HAP-1 (cell line): Measurements from ENCODE around the gene TMEM203.

ENCODE experiments used
- DNase-seq, 2 experiments: peaks; one replicate each; pipeline ENCODE4 v3.0.0-alpha.2; 2016 to 2020; ENCODE audit warnings: low spot score in 2 of 2
- H3K27me3 ChIP-seq: fragments of 250-450 bp; sonication (Bioruptor Pico); 2 replicates; pipeline ENCODE4 v1.5.1; 2020; ENCODE audit warnings: low read depth, mild to moderate bottlenecking, moderate library complexity
- H3K36me3 ChIP-seq: fragments of 250-450 bp; sonication (Bioruptor Pico); replicated peaks from 2 replicates; pipeline ENCODE4 v1.5.1; 2020; ENCODE audit warnings: mild to moderate bottlenecking
- H3K4me1 ChIP-seq: fragments of 250-450 bp; sonication (Bioruptor Pico); 2 replicates; pipeline ENCODE4 v1.5.1; 2020; ENCODE audit warnings: mild to moderate bottlenecking
- H3K4me3 ChIP-seq: fragments of 250-450 bp; sonication (Bioruptor Pico); 2 replicates; pipeline ENCODE4 v1.5.1; 2020; ENCODE audit warnings: mild to moderate bottlenecking, moderate library complexity
- H3K9me3 ChIP-seq: fragments of 250-450 bp; sonication (Bioruptor Pico); 2 replicates; pipeline ENCODE4 v1.5.1; 2020; ENCODE audit warnings: mild to moderate bottlenecking, moderate library complexity
- in situ Hi-C: fragments of 300-500 bp; cut with MboI; formaldehyde crosslinking; loops from 3 replicates; pipeline ENCODE4 v1.14.3; 2020; ENCODE audit warnings: low sequenced_read_pairs, inconsistent platforms, mixed read lengths

Gene TMEM203

DNA sequence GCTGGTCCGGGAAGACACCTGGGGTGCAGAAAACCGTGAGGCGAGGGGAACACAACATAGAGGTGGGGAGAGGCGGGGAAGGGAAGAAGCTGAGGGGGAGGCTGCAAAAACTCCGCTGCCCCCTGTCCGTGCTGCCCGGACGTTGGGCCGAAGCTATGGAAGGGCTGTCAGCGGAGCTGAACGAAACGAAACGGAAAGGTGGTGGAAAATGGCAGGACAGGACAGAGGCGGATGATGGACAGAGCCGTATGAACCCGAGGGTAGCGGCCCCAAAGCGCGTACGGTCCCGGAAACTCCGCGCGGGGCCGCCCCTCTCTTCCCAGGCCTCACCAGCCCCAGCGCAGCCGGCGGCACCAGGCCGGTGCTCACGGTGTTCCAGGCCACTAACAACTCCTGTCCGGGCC, 17.4 kb downstream of the TMEM203 start:
- Histone ChIP-seq H3K4me1 (peaks cover 18% of the 10 kb centered on the region), H3K9me3 (no peaks in the 10 kb centered on the region), H3K4me3 (peak overlapping the region; percentile 100), H3K36me3 (peaks cover 40% of the 10 kb centered on the region), H3K27me3 (no peaks in the 10 kb centered on the region)
- in situ Hi-C loops: no loop called here
- no peak for DNase-seq

DNA sequence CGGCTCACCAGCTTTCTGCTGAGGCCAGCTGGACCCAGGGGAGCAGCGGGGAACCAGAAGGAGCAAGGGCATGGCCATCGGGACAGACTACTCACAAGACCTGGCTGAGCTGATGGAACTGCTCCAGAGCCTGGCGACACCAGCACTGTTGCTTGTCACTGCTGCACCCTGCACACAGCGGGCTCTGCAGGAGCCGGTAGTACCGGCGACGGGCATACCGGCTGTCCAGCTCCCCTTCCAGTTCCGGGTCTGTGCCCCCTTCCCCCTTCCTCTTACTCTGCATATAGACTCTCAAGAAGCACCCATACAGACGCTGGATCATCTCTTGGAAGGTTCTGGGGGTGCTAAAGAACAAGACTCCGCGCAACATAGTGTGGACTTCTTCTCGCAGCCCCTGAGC, 18.1 kb downstream of the TMEM203 start:
- H3K36me3 ChIP-seq: peaks cover 46% of the 10 kb centered on the region
- H3K4me3 ChIP-seq: peak overlapping the region; percentile 100
- no peaks in the 10 kb centered on the region for H3K27me3 ChIP-seq
- in situ Hi-C loops: no loop called here
- no peaks in the 10 kb centered on the region for H3K9me3 ChIP-seq
- DNase-seq: no peak
- peaks cover 18% of the 10 kb centered on the region for H3K4me1 ChIP-seq

DNA sequence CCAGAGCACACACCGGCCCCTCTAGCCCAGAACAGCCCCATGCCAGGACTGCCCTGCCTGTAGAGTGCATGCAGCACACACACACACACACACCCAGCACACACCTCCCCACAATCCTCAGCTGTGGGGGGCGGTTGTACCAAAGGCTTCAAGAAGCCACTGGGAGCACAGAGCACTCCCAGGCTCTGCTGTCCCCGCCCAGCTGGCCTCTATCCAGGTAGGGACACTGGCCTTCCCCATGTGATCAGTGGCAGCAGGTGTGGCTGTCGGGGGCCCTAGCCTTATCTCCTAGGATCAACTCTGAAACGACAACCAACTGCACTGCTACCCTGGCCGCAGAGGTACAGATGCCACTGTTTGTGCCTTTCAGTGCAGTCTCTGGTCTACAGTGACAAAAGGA, 19.1 kb downstream of the TMEM203 start:
- Histone ChIP-seq H3K4me1 (peaks cover 18% of the 10 kb centered on the region), H3K36me3 (peaks cover 50% of the 10 kb centered on the region), H3K9me3 (no peaks in the 10 kb centered on the region), H3K27me3 (no peaks in the 10 kb centered on the region), H3K4me3 (no peak overlapping the region)
- DNase-seq: no peak
- in situ Hi-C loops: no loop called here

DNA sequence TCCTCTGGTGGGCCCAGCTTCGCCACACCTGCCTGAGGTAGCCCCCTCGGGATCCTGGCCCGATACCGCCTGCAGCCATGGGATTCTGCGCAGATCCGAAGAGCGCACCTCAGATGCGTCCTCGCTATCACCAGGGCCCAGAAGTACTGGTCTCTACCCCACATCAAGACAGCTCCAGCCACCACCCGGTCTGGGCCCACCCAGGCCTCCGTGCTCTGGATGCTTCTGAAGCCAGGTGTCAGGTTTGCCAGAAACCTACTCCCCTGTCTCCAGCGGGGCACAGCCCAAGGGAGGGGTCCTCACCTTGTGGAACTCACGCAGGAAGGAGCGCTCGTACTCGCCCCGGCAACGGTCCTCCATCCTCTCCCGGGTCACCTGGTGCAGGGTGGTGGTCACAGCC, 19.5 kb downstream of the TMEM203 start:
- Histone ChIP-seq H3K9me3 (no peaks in the 10 kb centered on the region), H3K4me3 (no peak overlapping the region), H3K36me3 (peaks cover 54% of the 10 kb centered on the region), H3K27me3 (no peaks in the 10 kb centered on the region), H3K4me1 (peaks cover 18% of the 10 kb centered on the region)
- in situ Hi-C loops: no loop called here
- no peak for DNase-seq

DNA sequence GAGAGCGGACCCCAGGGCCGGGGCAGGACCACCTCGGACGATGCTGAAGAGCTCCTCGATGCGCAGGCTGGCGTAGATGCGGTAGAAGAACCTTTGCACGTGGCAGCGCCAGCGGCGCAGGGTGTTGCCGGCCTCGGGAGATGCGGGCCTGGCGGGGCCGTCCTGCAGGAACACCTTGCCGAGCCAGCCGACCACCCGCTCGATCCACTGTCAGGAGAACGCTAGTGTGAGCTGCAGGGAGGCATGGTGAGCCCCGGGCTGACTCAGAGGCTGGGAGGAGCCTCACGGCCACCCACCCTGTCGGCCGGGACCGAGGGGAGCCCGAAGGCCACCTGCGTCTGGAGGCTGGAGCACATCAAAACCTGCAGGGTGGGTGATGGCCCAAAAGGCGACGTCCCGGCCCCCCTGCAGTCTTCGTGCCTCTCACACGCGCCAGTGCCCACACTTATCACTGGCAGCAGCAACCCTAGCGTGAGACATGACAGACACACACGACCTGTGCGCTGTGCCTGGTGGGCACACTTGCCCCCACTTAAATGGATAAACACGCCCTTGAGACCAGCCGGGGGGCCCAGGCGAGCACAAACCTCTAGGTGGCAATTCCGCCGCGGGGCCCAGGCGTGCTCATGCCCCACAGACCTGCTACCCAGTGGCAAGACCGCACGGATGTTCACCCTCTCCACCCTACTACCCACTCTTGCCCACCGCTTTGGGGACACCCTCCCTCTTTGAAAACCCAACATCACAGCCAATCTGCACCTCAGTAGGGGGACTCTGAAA, 20.4 kb downstream of the TMEM203 start:
- H3K36me3 ChIP-seq: peaks cover 54% of the 10 kb centered on the region

DNA sequence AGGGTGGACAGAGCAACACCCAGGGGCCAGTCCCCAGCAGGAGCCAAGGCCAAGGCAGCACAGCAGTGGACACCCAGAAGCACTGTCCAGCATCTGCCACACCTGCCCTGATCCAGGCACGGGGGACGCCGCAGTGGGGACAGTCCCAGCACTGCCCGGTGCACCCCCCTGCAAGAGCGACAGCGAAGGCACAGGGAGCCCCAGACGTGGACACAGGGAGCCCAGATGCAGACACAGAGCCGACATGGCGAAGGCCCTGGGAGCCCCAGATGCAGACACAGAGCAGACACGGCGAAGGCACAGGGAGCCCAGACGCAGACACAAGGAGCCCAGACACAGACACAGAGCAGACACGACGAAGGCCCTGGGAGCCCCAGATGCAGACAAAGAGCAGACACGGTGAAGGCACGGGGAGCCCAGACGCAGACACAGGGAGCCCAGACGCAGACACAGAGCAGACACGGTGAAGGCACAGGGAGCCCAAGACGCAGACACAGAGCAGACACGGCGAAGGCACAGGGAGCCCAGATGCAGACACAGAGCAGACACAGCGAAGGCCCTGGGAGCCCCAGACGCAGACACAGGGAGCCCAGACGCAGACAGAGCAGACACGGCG, 21.4 kb downstream of the TMEM203 start:
- H3K4me1 ChIP-seq: peaks cover 11% of the 10 kb centered on the region
- H3K4me3 ChIP-seq: no peak overlapping the region
- no peaks in the 10 kb centered on the region for H3K9me3 ChIP-seq
- peaks cover 54% of the 10 kb centered on the region for H3K36me3 ChIP-seq
- DNase-seq: no peak
- in situ Hi-C loops: no loop called here
- H3K27me3 ChIP-seq: no peaks in the 10 kb centered on the region

More for the DNA sequence above, 20.4 kb downstream of the TMEM203 start:
- H3K27me3 ChIP-seq: no peaks in the 10 kb centered on the region
- in situ Hi-C loops: no loop called here
- no peak overlapping the region for H3K4me3 ChIP-seq
- H3K4me1 ChIP-seq: peaks cover 18% of the 10 kb centered on the region
- H3K9me3 ChIP-seq: no peaks in the 10 kb centered on the region
- DNase-seq: no peak

DNA sequence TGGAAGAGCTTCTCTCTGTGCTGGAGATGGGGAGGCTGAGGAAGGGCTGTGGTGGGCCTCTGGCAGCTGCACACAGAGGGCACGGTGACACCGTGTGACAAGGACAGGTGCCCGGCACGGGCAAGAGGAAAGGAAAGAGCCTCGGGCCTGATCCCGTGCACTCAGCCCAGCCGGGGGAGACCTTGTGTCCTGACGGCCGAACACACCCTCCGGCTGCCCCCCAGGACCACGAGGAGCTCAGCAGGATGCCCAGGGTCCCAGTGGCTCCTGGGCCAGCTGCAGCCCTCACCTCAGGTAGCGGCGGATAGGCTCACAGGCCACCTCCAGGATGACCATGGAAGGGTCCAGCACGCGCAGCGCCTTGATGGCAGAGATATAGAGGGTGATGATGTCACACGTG, 22.6 kb downstream of the TMEM203 start:
- Histone ChIP-seq H3K27me3 (no peaks in the 10 kb centered on the region), H3K36me3 (peaks cover 50% of the 10 kb centered on the region), H3K4me1 (peaks cover 11% of the 10 kb centered on the region), H3K9me3 (no peaks in the 10 kb centered on the region), H3K4me3 (no peak overlapping the region)
- in situ Hi-C loops: no loop called here
- DNase-seq: no peak

DNA sequence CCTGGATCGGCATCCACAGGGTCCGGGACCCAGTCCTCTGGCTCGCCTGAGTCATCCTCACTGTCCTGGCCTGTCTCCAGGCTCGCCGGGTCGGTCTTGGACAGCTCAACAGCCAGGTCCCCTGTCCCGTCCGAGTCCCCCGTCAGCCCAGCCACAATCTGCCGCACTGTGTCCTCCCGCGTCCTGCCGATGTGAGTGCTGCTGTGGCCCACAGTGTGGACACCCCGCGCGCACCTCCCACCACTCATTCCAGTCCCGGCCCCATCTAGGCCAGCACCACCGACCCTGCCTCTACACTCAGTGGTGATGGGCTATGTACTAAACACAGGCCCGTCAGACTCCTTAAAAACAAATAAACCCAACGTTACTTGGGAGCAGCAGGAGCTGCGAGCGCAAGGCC, 23.8 kb downstream of the TMEM203 start:
- H3K27me3 ChIP-seq: no peaks in the 10 kb centered on the region

DNA sequence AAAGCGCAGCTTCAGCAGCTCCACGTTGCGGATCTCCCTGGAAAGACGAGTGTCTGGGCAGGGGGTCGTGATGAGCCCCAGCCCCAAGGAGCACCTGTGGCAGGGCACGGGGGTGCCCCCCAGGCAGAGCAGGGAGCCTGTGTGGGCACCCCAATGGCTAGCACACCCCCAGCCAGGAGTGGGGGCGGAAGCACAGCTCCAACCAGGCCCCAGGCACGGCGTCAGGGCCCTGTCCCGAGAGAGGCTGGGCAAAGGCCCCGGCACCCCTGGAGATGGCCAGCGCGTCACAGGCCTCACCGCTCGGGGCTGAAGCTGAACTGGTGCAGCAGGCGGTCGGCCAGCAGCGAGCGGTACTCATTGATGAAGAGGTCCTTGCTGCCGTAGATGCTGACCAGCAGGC, 25.0 kb downstream of the TMEM203 start:
- Histone ChIP-seq H3K4me1 (no peaks in the 10 kb centered on the region), H3K9me3 (no peaks in the 10 kb centered on the region), H3K36me3 (peaks cover 40% of the 10 kb centered on the region), H3K4me3 (no peak overlapping the region), H3K27me3 (no peaks in the 10 kb centered on the region)
- in situ Hi-C loops: no loop called here
- no peak for DNase-seq

More for the DNA sequence above, 23.8 kb downstream of the TMEM203 start:
- no peak overlapping the region for H3K4me3 ChIP-seq
- H3K36me3 ChIP-seq: peaks cover 50% of the 10 kb centered on the region
- peaks cover under 1% of the 10 kb centered on the region; the same call in 1 of the 2 replicates for H3K4me1 ChIP-seq
- DNase-seq: no peak
- in situ Hi-C loops: no loop called here
- H3K9me3 ChIP-seq: no peaks in the 10 kb centered on the region

DNA sequence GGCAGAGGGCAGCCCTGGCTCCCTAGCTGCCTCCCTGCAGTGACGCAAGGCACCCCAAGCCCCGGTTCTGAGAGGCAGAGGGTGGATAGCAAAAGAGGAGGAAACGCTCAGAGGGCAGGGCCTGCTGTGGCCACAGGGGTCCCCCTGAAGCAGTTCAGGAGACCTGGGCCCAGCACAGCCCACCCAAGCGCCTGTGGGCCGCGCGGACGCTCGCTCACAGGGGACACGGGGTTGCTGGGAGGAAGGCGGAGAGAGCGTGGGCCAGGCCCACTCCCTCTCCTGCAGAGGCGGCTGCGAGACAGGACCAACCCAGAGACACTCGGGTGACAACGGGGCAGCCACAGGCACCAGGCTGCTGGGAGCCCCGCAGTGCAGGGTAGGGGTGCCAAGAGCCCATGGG, 25.7 kb downstream of the TMEM203 start:
- in situ Hi-C loops: no loop called here
- DNase-seq: no peak
- no peaks in the 10 kb centered on the region for H3K9me3 ChIP-seq
- H3K4me1 ChIP-seq: no peaks in the 10 kb centered on the region
- H3K27me3 ChIP-seq: no peaks in the 10 kb centered on the region
- H3K4me3 ChIP-seq: no peak overlapping the region
- H3K36me3 ChIP-seq: peaks cover 36% of the 10 kb centered on the region

DNA sequence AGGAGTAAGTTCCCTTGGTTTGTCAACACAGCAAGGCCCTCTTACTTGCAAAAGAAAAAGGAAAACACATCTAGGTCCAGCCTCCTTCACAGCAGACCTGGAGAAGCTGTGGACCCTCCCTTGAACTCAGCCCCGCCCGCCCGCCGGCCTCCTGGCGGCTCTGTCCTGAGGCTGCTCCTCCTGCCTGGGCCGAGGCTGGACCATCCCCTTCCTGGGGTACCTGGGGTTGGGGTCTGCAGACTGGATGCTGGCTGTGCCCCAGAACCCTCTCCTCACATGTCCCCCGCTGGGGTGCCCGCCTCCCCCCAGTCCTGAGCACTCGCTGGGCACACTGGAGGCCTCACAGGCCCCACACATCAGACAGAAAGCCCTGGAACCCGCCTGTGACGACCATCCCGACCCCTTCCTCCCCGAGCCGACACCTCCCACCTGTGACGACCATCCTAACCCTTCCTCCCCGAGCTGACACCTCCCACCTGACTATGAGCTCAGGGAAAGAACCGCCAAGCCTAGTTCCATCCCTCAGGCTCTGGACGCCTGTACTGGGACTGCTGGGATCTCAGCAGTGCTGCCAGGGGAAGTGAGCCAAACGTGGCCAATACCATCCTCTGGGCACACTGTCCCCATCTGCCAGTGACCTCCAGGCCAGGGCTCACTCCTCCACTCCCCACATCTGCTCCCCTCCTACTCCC, 26.4 kb downstream of the TMEM203 start:
- Histone ChIP-seq H3K4me3 (no peak overlapping the region), H3K36me3 (peaks cover 36% of the 10 kb centered on the region), H3K9me3 (no peaks in the 10 kb centered on the region), H3K4me1 (no peaks in the 10 kb centered on the region), H3K27me3 (no peaks in the 10 kb centered on the region)
- no peak for DNase-seq
- in situ Hi-C loops: no loop called here

DNA sequence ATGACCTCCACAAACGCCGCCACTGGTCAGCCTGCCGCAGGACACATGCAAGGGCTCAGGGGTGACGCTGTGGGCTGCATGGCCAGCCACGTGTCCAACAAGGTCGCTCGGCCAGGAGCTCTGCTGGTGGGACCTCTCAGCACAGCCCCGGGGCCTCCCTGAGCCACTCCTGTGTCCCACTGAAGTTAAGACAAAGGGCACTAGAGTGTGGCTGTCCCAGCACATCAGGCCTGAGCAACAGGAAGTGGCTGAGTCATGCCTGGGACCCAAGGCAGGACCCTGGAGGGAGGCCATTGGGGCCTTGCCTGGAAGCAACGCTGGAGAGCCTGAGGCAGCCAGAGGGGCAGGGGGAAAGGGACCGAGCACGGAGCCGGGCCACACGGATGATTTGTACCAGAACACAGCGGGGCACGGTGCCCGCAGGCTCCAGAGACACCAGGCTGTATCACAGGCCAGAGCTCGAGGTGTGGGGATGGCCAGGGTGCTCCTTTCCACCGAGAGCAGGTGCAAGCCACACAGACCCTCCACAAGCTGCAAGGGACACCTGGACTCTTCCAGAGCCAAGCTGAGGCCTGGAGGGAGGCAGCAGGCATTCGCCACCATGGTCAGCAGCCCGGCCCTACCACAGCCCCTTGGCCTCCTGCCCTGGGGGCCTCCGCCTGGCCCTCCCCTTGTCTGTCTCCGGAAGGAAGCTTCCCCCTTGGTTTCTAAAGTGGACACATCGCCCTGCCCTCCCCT, 27.1 kb downstream of the TMEM203 start:
- Histone ChIP-seq H3K4me3 (no peak overlapping the region), H3K36me3 (peaks cover 32% of the 10 kb centered on the region), H3K9me3 (no peaks in the 10 kb centered on the region), H3K27me3 (no peaks in the 10 kb centered on the region), H3K4me1 (no peaks in the 10 kb centered on the region)
- in situ Hi-C loops: no loop called here
- DNase-seq: no peak

DNA sequence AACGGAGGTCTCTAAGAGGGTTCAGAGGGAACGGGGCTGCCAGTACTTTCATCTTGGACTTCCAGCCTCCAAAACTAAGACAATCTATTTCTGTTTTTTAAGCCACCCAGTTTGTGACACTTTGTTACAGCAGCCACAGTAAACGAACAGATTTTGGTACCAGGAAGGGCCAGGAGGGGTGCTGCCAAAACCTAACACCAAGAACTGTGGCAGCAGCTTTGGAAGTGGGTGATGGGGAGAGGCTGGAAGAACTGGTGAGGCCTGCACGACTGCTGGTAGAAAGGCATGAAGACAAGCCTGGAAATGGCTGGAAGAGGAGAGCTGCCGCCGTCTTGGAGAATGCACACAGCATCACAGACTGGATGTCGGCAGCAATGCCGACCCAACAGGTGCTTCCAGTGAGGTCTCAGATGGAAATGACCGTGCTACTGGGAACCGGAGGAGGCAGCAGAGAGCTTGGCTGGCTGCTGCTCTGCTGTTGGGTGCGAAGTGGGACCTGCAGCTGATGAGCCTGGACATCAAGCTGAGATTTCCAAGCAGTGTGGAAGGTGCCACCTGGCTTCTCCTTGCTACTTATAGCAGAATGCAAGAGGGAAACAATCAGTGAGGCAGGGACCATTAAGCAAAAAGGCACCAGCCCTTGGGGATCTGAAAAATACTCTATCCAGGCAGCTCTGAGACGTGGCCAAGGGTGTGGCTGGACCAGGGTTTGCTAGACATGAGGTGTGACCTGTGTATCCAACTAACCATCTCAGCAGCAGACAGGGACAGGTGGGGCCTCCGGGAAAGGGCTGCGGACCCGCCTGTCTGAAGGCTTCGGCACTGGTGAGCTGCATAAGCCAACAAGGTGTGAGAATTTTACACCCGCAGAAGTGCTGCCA, 28.9 kb downstream of the TMEM203 start:
- H3K27me3 ChIP-seq: no peaks in the 10 kb centered on the region
- peaks cover 19% of the 10 kb centered on the region for H3K36me3 ChIP-seq
- H3K4me1 ChIP-seq: no peaks in the 10 kb centered on the region
- DNase-seq: peak; percentile 33 to 60
- H3K9me3 ChIP-seq: no peaks in the 10 kb centered on the region
- no peak overlapping the region for H3K4me3 ChIP-seq
- in situ Hi-C loops: no loop called here
